ENCODE results near the gene TECPR1.

GRCh38 chr7:98286093-98286539 lies 34.1 kb upstream of the TECPR1 start:
- TF ChIP-seq CTCF (IDR thresholded peaks at IDR 0.05; ENCODE audit: insufficient read depth, low read depth, low read length) (no peak), EZH2 (IDR thresholded peaks at IDR 0.05; ENCODE audit: insufficient read depth, low read length) (no peak)

All from astrocyte (in vitro differentiated cells and primary cell).